Superior temporal gyrus (tissue), 1 donor: ENCODE measurements around the gene NGEF.
"Not testable (repeated sequence)": the region's sequence is repeated elsewhere in the genome, so short reads cannot be mapped to it uniquely, and the experiment has no call there.

ENCODE experiments used
- DNase-seq: peaks from one replicate; pipeline ENCODE4 v3.0.0-alpha.2; 2016; ENCODE audit errors: extremely low spot score

The NGEF gene

GRCh38 chr2:232871835-232872736, 141.0 kb downstream of the NGEF start:
- peak; percentile 96 for DNase-seq

- no peak for DNase-seq
Measured at GRCh38 chr2:232871418-232871834, 141.6 kb downstream of the NGEF start.

- DNase-seq = no peak
Measured at GRCh38 chr2:232870766-232871371, 142.2 kb downstream of the NGEF start.

GRCh38 chr2:232870018-232870765, 142.9 kb downstream of the NGEF start, which contains the start of gene SNORC:
Gene SNORC (plus strand): TSS chr2:232870264. CDS start chr2:232870342, 78 bp downstream.
- DNase-seq = no peak

GRCh38 chr2:232869138-232870017, 143.7 kb downstream of the NGEF start:
- DNase-seq = no peak

GRCh38 chr2:232866104-232866503, 147.0 kb downstream of the NGEF start:
- no peak for DNase-seq

GRCh38 chr2:232865165-232865564, 147.9 kb downstream of the NGEF start:
- no peak for DNase-seq

GRCh38 chr2:232863996-232864395, 149.1 kb downstream of the NGEF start:
- no peak for DNase-seq

GRCh38 chr2:232861353-232861752, 151.7 kb downstream of the NGEF start:
- DNase-seq = no peak

- DNase-seq = no peak
Measured at GRCh38 chr2:232860593-232861241, 152.3 kb downstream of the NGEF start.

GRCh38 chr2:232859385-232859916, 153.6 kb downstream of the NGEF start:
- DNase-seq = no peak

- DNase-seq = no peak
Measured at GRCh38 chr2:232857158-232857563, 155.9 kb downstream of the NGEF start.

- DNase-seq = no peak
Measured at GRCh38 chr2:232854082-232854481, 159.0 kb downstream of the NGEF start.

GRCh38 chr2:232852676-232853075, 160.4 kb downstream of the NGEF start:
- no peak for DNase-seq

GRCh38 chr2:232852081-232852480, 161.0 kb downstream of the NGEF start:
- not testable (repeated sequence) for DNase-seq

- DNase-seq = no peak
Measured at GRCh38 chr2:232850039-232850438, 163.0 kb downstream of the NGEF start.

GRCh38 chr2:232846055-232846454, 167.0 kb downstream of the NGEF start:
- no peak for DNase-seq

- peak; percentile 68 for DNase-seq
Measured at GRCh38 chr2:232843834-232844233, 169.2 kb downstream of the NGEF start.

GRCh38 chr2:232842689-232843088, 170.4 kb downstream of the NGEF start:
- DNase-seq = peak; percentile 21

GRCh38 chr2:232839411-232840079, 173.5 kb downstream of the NGEF start:
- peak; percentile 66 for DNase-seq
